Cardiac muscle cell (in vitro differentiated cells and primary cell): Measurements from ENCODE around the gene ASZ1. TPM values are rescaled to one million over a fixed set of nuclear protein-coding genes. Genes with fewer than 3 reads are reported as not detected.

Source experiments
- DNase-seq, 2 donors: peaks; one replicate each; pipeline versions ENCODE4 v3.0.0 to v3.0.0-alpha.2; 2010 to 2017; ENCODE audit warnings: low read depth in 1 of 2, low spot score in 1 of 2
- H3K27ac ChIP-seq: fragments of 200-600 bp; sonication (generic); 2 replicates; pipeline ENCODE4 v1.5.1; 2016
- H3K27me3 ChIP-seq: fragments of 200-600 bp; sonication (generic); 2 replicates; pipeline ENCODE4 v1.6.0; 2016; ENCODE audit warnings: control low read depth
- H3K36me3 ChIP-seq: fragments of 200-600 bp; sonication (generic); 2 replicates; pipeline ENCODE4 v1.5.1; 2016; ENCODE audit warnings: control low read depth
- H3K4me1 ChIP-seq: fragments of 200-600 bp; sonication (generic); 2 replicates; pipeline ENCODE4 v1.8.1; 2017; ENCODE audit warnings: low read depth, mild to moderate bottlenecking, mixed run types
- H3K4me3 ChIP-seq: fragments of 200-600 bp; sonication (generic); 2 replicates; pipeline ENCODE4 v1.5.1; 2016; ENCODE audit warnings: mild to moderate bottlenecking
- H3K9me3 ChIP-seq: fragments of 200-600 bp; sonication (generic); 2 replicates; pipeline ENCODE4 v1.5.1; 2017; ENCODE audit warnings: low read depth, mild to moderate bottlenecking, control low read depth
- CTCF ChIP-seq: IDR thresholded peaks from 2 replicates; pipeline ENCODE4 v1.5.1; 2012; ENCODE audit warnings: low read depth, mild to moderate bottlenecking, low read length
- polyA plus RNA-seq: library from polyadenylated mRNA; unstranded; fragments of >200 nt; fragmentation: Nextera tagmentation; extraction: Ambion mirVana; gene quantifications from 2 replicates; pipeline ENCODE4 v1.2.1, GENCODE V29; 2016
- total RNA-seq: library from RNA; depleted of rRNA; stranded (reverse); fragments of >200 nt; gene quantifications from 2 replicates; pipeline ENCODE4 v1.2.3, GENCODE V29; 2016

Gene ASZ1
- total and polyA plus RNA-seq, 2 experiments from 2014 or later: 0.70 TPM; not detected in 1

DNA sequence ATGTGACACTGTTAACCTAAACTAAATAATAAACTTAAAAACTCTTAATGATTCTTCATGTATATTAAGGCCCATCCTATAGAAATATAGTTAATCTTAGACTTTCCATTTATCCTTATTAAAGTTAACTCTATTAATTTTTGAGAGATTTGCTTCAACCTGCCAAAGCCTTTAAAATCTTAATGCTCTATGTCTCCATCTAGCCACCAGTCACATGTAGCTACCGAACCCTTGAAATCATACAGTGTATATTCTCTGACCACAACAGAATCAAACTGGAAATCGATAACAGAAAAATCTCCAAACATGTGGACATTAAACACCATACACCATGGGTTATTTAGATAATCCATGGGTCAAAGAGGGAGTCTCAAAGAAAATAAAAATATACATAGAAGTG is 51.9 kb downstream of the ASZ1 start:
- DNase-seq: peak in 1 of 2 donors; percentile 7

GRCh38 chr7:117372073-117372472 is 55.2 kb downstream of the ASZ1 start:
- H3K27ac ChIP-seq: no peak overlapping the region
- H3K4me1 ChIP-seq: no peaks in the 10 kb centered on the region
- DNase-seq: no peak
- H3K27me3 ChIP-seq: no peaks in the 10 kb centered on the region
- no peak overlapping the region for H3K4me3 ChIP-seq
- TF ChIP-seq CTCF: no peak
- no peaks in the 10 kb centered on the region for H3K36me3 ChIP-seq
- no peaks in the 10 kb centered on the region for H3K9me3 ChIP-seq

More for the DNA sequence above, 51.9 kb downstream of the ASZ1 start:
- no peak overlapping the region for H3K27ac ChIP-seq
- H3K4me3 ChIP-seq: no peak overlapping the region
- H3K4me1 ChIP-seq: no peaks in the 10 kb centered on the region
- no peaks in the 10 kb centered on the region for H3K27me3 ChIP-seq
- peak; percentile 30 for TF ChIP-seq CTCF
- H3K36me3 ChIP-seq: no peaks in the 10 kb centered on the region
- no peaks in the 10 kb centered on the region for H3K9me3 ChIP-seq

GRCh38 chr7:117364339-117365080 is 62.8 kb downstream of the ASZ1 start:
- no peak for DNase-seq
- Histone ChIP-seq H3K4me3 (no peak overlapping the region), H3K36me3 (no peaks in the 10 kb centered on the region), H3K4me1 (peaks cover 21% of the 10 kb centered on the region), H3K9me3 (no peaks in the 10 kb centered on the region), H3K27ac (no peak overlapping the region), H3K27me3 (no peaks in the 10 kb centered on the region)
- no peak for TF ChIP-seq CTCF

GRCh38 chr7:117362294-117362888 is 64.9 kb downstream of the ASZ1 start:
- Histone ChIP-seq H3K4me1 (peaks cover 21% of the 10 kb centered on the region), H3K27me3 (no peaks in the 10 kb centered on the region), H3K27ac (no peak overlapping the region), H3K4me3 (no peak overlapping the region), H3K9me3 (no peaks in the 10 kb centered on the region), H3K36me3 (no peaks in the 10 kb centered on the region)
- no peak for TF ChIP-seq CTCF
- DNase-seq: no peak

DNA sequence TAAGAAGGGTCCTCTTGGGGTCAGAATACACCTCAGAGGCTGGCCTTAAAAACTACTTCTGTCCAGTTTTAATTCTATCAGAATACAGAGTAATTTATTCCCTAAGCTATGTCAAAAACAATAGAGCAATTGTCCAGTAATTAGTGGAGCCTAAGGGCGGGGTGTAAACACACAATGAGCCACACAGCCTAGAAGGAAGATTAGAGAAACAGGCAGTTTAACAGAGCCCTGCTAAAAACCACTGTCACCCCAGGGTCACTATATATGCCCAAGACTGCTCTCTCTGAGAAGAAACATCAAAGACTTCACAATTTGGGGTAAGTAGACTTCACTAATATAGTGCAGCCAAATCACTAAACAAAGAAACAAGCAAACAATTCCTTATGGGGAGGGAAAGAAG is 77.3 kb downstream of the ASZ1 start:
- TF ChIP-seq CTCF: no peak
- H3K36me3 ChIP-seq: no peaks in the 10 kb centered on the region
- no peaks in the 10 kb centered on the region for H3K9me3 ChIP-seq
- H3K4me1 ChIP-seq: peaks cover 8% of the 10 kb centered on the region
- no peaks in the 10 kb centered on the region for H3K27me3 ChIP-seq
- no peak for DNase-seq
- no peak overlapping the region for H3K27ac ChIP-seq
- H3K4me3 ChIP-seq: no peak overlapping the region
